Neuron (in vitro differentiated cells): ENCODE measurements around the gene FXN.

Experiments used
- H2AFZ ChIP-seq: one replicate; pipeline ENCODE4 v1.6.1; 2013; ENCODE audit warnings: low read depth, mild to moderate bottlenecking, inconsistent platforms, low read length, moderate library complexity
- H3K27me3 ChIP-seq: one replicate; pipeline ENCODE4 v1.6.1; 2013; ENCODE audit warnings: low read length; ENCODE audit not compliant: insufficient read depth
- H3K36me3 ChIP-seq: one replicate; pipeline ENCODE4 v1.6.1; 2013; ENCODE audit warnings: low read length; ENCODE audit not compliant: insufficient read depth
- H3K4me1 ChIP-seq: one replicate; pipeline ENCODE4 v1.6.1; 2013; ENCODE audit warnings: low read length; ENCODE audit not compliant: insufficient read depth
- H3K4me3 ChIP-seq: 2 replicates; pipeline ENCODE4 v1.5.1; 2013; ENCODE audit warnings: mild to moderate bottlenecking, low read length, moderate library complexity
- H3K9me3 ChIP-seq: one replicate; pipeline ENCODE4 v1.6.1; 2013; ENCODE audit warnings: low read length

Gene FXN

GRCh38 chr9:69060766-69061165 lies 25.2 kb downstream of the FXN start:
- no peaks in the 10 kb centered on the region for H3K27me3 ChIP-seq
- no peaks in the 10 kb centered on the region for H3K9me3 ChIP-seq
- H3K36me3 ChIP-seq = peaks cover 13% of the 10 kb centered on the region
- no peak overlapping the region for H2AFZ ChIP-seq
- H3K4me3 ChIP-seq = no peak overlapping the region
- H3K4me1 ChIP-seq = peaks cover 3% of the 10 kb centered on the region

DNA sequence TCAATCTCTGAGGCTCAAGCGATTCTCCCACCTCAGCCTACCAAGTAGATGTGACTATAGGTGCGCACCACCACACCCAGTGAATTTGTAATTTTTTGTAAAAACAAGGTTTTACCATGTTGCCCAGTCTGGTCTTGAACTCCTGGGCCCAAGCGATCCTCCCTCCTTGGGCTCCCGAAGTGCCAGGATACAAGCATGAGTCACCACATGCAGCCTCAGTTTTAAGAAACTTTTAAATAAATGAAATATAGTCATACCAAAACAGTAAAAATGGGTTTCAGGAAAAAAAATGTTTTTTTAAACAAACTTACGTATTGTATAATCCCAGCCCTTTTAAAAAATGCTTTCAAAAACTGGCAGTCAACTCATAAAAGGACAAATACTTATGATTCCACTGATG lies 26.6 kb downstream of the FXN start:
- peaks cover 18% of the 10 kb centered on the region for H3K36me3 ChIP-seq
- H2AFZ ChIP-seq = no peak overlapping the region
- peaks cover 3% of the 10 kb centered on the region for H3K4me1 ChIP-seq
- H3K4me3 ChIP-seq = no peak overlapping the region
- no peaks in the 10 kb centered on the region for H3K9me3 ChIP-seq
- no peaks in the 10 kb centered on the region for H3K27me3 ChIP-seq

GRCh38 chr9:69063839-69064238 lies 28.3 kb downstream of the FXN start:
- Histone ChIP-seq H3K27me3 (no peaks in the 10 kb centered on the region), H3K4me3 (no peak overlapping the region), H3K36me3 (peaks cover 18% of the 10 kb centered on the region), H3K4me1 (peaks cover 3% of the 10 kb centered on the region), H2AFZ (no peak overlapping the region), H3K9me3 (no peaks in the 10 kb centered on the region)

GRCh38 chr9:69065660-69066059 lies 30.1 kb downstream of the FXN start:
- no peak overlapping the region for H3K4me3 ChIP-seq
- H3K4me1 ChIP-seq = peaks cover 3% of the 10 kb centered on the region
- peaks cover 18% of the 10 kb centered on the region for H3K36me3 ChIP-seq
- no peaks in the 10 kb centered on the region for H3K9me3 ChIP-seq
- H3K27me3 ChIP-seq = no peaks in the 10 kb centered on the region
- H2AFZ ChIP-seq = no peak overlapping the region

DNA sequence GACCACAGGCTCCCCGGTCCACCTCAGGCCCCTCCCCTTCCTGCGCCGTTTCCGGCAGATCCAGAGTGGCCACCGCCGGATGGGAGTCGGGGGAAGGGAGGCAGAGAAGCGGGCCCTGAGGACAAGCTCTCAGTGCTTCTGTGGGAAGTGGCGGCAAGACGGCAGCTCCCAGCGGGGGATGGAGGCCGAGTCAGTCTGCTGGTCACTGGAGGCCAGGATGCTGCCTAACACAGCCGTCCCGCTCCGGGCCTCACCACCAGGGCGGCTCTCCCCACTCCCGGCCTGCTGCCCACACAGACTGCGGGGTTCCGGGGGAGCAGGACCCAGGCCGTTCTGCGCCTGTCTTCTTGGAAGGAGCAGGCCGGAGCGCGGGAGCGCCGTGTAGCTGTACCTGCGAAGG lies 31.4 kb downstream of the FXN start:
- H2AFZ ChIP-seq = no peak overlapping the region
- no peak overlapping the region for H3K4me3 ChIP-seq
- H3K9me3 ChIP-seq = no peaks in the 10 kb centered on the region
- peaks cover 23% of the 10 kb centered on the region for H3K36me3 ChIP-seq
- no peaks in the 10 kb centered on the region for H3K27me3 ChIP-seq
- peaks cover 3% of the 10 kb centered on the region for H3K4me1 ChIP-seq

DNA sequence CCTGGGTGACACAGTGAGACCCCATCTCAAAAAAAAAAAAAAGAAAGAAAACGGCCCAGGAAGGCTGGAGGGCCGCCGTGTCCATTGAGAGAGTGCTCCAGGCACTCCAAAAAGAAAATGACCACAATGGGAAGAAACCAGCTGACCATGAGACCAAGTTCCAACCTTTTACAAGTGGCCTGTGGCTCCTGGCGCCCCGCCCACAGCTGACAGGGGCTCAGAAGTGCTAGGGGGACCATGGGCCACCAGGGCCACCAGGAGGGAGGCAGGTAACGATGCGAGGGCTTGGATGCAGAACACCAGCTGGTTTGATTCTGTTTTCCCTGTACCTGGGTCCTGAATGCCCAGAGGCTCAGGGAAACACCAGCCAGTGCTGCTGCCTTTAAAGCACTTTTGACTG lies 34.6 kb downstream of the FXN start:
- Histone ChIP-seq H3K9me3 (no peaks in the 10 kb centered on the region), H3K27me3 (no peaks in the 10 kb centered on the region), H2AFZ (no peak overlapping the region), H3K36me3 (peaks cover 23% of the 10 kb centered on the region), H3K4me3 (no peak overlapping the region), H3K4me1 (no peaks in the 10 kb centered on the region)

DNA sequence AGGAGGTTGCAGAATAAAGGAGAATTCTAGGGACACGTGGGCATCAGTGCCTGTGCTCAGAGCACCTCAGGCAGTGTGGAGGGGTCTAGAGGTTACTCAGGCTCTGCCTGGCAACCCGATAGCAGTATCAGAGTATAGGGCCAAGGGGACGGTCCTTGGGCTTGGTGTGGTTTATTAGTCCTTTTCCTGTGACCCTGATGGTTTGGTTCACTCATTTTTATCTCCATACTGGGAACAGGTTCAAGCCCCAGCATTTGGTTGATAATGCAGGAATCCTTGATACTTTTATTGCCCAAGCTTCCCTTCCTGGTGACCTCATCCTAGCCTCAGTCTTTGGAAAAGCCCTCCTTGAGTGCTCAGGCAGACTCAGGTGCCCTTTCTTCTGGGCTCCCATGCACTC lies 35.5 kb downstream of the FXN start:
- H2AFZ ChIP-seq = no peak overlapping the region
- no peaks in the 10 kb centered on the region for H3K27me3 ChIP-seq
- no peaks in the 10 kb centered on the region for H3K9me3 ChIP-seq
- H3K4me1 ChIP-seq = no peaks in the 10 kb centered on the region
- H3K4me3 ChIP-seq = no peak overlapping the region
- peaks cover 18% of the 10 kb centered on the region for H3K36me3 ChIP-seq

- H3K4me3 ChIP-seq = no peak overlapping the region
Observed at GRCh38 chr9:69073103-69073502, 37.6 kb downstream of the FXN start.

DNA sequence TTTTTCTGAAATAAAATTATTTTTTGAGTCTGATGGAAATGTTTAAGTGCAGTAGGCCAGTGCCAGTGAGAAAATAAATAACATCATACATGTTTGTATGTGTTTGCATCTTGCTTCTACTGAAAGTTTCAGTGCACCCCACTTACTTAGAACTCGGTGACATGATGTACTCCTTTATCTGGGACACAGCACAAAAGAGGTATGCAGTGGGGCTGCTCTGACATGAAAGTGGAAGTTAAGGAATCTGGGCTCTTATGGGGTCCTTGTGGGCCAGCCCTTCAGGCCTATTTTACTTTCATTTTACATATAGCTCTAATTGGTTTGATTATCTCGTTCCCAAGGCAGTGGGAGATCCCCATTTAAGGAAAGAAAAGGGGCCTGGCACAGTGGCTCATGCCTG lies 39.2 kb downstream of the FXN start:
- no peaks in the 10 kb centered on the region for H3K9me3 ChIP-seq
- H3K4me1 ChIP-seq = no peaks in the 10 kb centered on the region
- H2AFZ ChIP-seq = no peak overlapping the region
- H3K4me3 ChIP-seq = no peak overlapping the region
- H3K27me3 ChIP-seq = no peaks in the 10 kb centered on the region
- H3K36me3 ChIP-seq = peaks cover 5% of the 10 kb centered on the region

More at GRCh38 chr9:69073103-69073502, 37.6 kb downstream of the FXN start:
- no peaks in the 10 kb centered on the region for H3K4me1 ChIP-seq
- peaks cover 6% of the 10 kb centered on the region for H3K36me3 ChIP-seq
- H3K9me3 ChIP-seq = no peaks in the 10 kb centered on the region
- no peaks in the 10 kb centered on the region for H3K27me3 ChIP-seq
- H2AFZ ChIP-seq = no peak overlapping the region

GRCh38 chr9:69076550-69076949 lies 41.0 kb downstream of the FXN start:
- H3K36me3 ChIP-seq = peaks cover under 1% of the 10 kb centered on the region
- H3K4me3 ChIP-seq = no peak overlapping the region
- H2AFZ ChIP-seq = no peak overlapping the region
- no peaks in the 10 kb centered on the region for H3K27me3 ChIP-seq
- no peaks in the 10 kb centered on the region for H3K9me3 ChIP-seq
- no peaks in the 10 kb centered on the region for H3K4me1 ChIP-seq

DNA sequence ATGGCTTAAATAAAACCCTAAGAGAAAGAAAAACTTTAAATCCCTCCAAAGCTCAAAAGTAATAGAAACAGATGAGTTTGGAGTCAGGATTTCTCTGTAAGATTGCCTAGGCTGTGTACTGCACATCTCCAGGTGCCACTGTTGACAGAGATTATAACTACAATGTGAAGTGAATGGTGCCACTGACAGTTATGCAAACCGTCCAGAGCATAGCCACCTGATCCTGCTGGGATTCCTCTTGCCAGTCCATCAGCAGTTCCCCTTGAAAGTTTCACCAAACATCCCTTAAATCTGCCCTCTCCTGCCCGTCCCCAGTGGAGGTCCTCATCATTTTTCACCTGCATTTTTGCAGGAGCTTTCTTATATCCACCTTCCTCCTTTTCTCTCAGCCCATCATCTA lies 42.5 kb downstream of the FXN start:
- H3K27me3 ChIP-seq = no peaks in the 10 kb centered on the region
- no peak overlapping the region for H2AFZ ChIP-seq
- no peaks in the 10 kb centered on the region for H3K4me1 ChIP-seq
- no peaks in the 10 kb centered on the region for H3K36me3 ChIP-seq
- H3K4me3 ChIP-seq = no peak overlapping the region
- no peaks in the 10 kb centered on the region for H3K9me3 ChIP-seq

GRCh38 chr9:69078581-69078980 lies 43.0 kb downstream of the FXN start:
- no peaks in the 10 kb centered on the region for H3K9me3 ChIP-seq
- no peaks in the 10 kb centered on the region for H3K4me1 ChIP-seq
- H3K27me3 ChIP-seq = no peaks in the 10 kb centered on the region
- H3K4me3 ChIP-seq = no peak overlapping the region
- no peak overlapping the region for H2AFZ ChIP-seq
- no peaks in the 10 kb centered on the region for H3K36me3 ChIP-seq

DNA sequence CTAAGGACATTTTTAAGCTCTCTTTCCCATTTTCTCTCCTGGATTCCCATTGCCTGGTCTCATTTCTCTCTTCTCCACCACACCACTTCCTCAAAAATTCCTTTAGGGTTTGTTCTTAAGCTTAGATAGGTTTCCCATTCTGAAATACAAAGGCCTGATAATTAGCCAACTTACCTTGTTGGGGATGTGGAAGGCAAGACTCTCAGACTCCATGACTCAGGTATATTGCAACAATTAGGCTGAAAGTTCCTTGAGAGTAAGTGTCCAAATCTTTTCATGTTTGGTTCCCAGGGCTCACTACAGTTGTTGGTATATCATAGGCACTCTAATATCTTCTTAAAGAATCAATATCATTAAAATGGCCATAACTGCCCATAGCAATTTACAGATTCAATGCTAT lies 43.6 kb downstream of the FXN start:
- Histone ChIP-seq H2AFZ (no peak overlapping the region), H3K9me3 (no peaks in the 10 kb centered on the region), H3K4me3 (no peak overlapping the region), H3K27me3 (no peaks in the 10 kb centered on the region), H3K4me1 (no peaks in the 10 kb centered on the region), H3K36me3 (no peaks in the 10 kb centered on the region)

GRCh38 chr9:69081261-69081660 lies 45.7 kb downstream of the FXN start:
- Histone ChIP-seq H3K36me3 (no peaks in the 10 kb centered on the region), H3K4me1 (peaks cover 2% of the 10 kb centered on the region), H3K27me3 (no peaks in the 10 kb centered on the region), H3K4me3 (no peak overlapping the region), H3K9me3 (peaks cover 1% of the 10 kb centered on the region), H2AFZ (no peak overlapping the region)
